DMS 273 (cell line): Measurements from ENCODE around the gene MCIDAS.

ENCODE experiments used
- DNase-seq: peaks from one replicate; lab custom pipeline; 2025; ENCODE audit not compliant: unreplicated experiment; lab: John Stamatoyannopoulos, UW

MCIDAS gene

GRCh38 chr5:55226934-55227663 is at the start of gene MCIDAS:
Gene MCIDAS (minus strand): TSS chr5:55227315. CDS start chr5:55227138, 177 bp downstream.
- DNase-seq = peak; percentile 94

- DNase-seq = no peak
These were observed 49.7 kb upstream of the MCIDAS start for GRCh38 chr5:55276771-55277170.

GRCh38 chr5:55258339-55258738 is 31.2 kb upstream of the MCIDAS start:
- DNase-seq = no peak

DNA sequence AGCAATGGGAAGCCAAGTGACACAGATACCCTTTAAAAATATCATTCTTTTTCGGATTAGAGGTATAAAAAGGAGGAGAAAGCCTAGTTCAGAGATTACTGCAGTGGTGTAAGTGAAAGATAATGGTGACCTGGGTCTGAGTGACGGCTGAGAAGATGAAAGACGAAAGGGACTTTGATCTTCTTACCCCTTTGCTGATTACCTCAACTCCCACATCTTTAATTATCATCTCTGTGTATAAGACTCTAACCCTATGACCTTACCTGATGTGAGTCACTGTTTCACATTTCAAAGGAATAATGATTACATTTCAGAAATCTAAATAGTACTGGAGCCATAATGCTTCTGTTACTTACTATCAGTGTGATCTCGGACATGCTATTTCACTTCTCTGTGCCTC is 27.7 kb upstream of the MCIDAS start:
- no peak for DNase-seq

GRCh38 chr5:55250064-55250463 is 22.9 kb upstream of the MCIDAS start:
- DNase-seq = no peak

DNA sequence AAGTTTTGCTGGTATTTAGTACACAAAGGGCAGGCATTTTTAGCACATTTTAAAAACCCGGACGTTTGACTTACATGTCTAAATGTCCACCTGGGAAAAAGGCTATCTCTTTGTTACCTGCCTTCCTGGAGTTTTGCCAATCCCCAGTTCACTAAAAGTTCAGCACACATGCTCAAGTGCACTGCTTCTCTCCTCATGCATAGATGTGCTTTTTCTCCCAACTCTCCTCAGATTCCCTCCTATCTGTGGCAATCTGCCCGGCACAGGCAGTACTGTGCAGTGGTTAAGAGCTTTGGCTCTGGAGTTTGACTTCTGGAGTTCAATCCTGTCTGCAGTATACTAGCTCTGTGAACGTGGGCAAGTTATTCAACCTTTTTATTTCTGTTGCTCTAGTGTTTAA is 14.6 kb upstream of the MCIDAS start:
- DNase-seq = peak; percentile 50

DNA sequence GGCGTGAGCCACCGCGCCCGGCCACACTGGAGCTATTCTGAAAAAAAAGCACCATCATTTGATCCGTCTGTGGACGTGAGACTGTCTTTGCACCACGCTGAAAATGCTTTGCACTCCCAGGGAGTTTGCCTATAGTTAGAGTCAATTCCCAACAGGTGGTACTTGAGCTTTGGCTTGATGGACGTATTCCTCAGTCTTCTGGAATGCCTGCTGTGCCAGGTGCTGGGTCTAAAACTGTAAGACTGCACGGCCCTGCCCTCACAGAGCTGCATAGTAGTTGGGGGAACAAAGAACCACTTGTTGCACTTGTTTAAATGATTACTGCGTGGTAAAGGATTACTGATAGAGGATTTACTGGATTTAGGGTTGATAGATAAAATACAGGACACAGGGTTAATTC is 9.7 kb upstream of the MCIDAS start:
- DNase-seq = peak; percentile 64

- peak; percentile 87 for DNase-seq
These were observed 7.1 kb upstream of the MCIDAS start for GRCh38 chr5:55234121-55234700.

GRCh38 chr5:55232985-55233928 is 6.1 kb upstream of the MCIDAS start, which contains the start of gene CCNO:
Gene CCNO (minus strand): TSS chr5:55233608. CDS start chr5:55233523, 85 bp downstream.
- peak; percentile 97 for DNase-seq

DNA sequence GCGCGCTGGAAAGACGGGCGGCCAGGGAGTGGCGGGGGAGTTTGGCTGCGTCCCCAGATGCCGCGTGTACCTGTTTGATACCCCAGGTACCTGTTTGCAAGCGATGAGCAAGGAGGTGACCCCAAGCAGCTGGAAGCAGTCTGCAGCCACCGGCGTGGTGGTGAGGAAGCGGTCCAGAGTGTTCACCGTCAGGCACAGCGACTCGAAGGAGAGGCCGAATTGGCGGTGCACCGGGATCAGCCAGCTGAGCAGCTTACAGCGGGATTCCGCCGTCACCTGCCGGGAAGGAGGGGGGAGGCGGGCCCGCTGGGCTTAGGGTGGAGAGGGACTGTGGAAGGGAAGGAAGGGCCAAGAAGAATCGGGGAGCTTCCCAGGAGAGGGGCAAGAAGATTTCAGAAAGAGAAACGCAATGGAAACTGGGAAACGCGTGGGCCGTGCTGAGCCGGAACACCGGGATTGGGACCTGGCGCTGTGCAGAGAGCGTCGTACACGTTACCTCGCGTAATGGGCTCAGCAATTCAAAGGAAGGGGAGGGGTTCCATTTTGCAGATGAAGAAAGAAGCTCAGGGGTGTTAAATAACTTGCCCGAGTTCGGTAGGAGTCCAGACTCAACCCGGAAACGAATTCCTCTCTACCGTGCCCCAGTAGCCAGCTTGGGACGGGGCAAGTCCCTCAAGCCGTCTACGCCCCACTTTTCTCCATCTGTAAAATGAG is 5.3 kb upstream of the MCIDAS start:
- DNase-seq = peak; percentile 79

- DNase-seq = no peak
These were observed 4.8 kb upstream of the MCIDAS start for GRCh38 chr5:55231919-55232270.

DNA sequence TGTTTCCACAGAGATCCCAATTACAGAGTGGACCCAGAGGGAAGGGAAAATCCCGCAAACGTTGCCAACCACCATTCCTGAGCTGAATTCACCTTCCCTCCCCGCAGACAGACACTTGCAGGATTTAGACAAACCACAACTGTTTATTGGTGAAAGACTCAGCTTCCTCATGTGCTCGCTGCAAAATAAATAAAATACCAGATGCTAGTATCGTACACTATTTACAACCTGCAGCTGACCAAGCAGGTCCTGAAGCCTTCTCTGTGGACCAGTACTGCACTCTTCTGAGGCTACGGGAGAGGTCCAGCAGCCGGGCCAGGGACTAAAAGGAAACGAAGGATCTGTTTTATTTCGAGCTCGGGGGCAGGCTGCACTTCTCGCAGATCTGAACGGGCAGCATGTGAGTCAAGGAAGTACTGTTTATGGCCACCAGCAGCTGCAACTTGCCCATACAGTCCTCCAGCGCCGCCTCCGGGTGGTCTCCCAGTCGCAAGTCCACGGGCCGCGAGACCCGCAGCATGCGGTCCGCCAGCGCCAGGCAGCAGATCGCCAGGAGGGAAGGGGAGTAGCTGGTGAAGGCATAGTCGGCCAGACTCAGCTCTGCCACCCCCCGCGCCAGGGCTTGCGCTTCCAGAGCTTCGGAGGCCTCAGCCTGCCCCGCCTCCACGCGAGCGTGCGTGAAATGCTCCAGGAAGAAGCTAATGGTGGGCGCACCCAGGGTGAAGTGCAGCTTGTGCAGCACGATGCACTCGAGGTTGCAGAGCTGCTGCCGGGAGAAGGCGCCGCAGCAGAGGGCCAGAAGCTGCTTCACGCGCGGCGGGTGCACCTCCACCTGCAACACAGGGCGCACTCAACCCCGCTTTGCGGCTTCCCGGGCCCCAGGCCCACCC is 4.2 kb upstream of the MCIDAS start:
- DNase-seq = no peak

DNA sequence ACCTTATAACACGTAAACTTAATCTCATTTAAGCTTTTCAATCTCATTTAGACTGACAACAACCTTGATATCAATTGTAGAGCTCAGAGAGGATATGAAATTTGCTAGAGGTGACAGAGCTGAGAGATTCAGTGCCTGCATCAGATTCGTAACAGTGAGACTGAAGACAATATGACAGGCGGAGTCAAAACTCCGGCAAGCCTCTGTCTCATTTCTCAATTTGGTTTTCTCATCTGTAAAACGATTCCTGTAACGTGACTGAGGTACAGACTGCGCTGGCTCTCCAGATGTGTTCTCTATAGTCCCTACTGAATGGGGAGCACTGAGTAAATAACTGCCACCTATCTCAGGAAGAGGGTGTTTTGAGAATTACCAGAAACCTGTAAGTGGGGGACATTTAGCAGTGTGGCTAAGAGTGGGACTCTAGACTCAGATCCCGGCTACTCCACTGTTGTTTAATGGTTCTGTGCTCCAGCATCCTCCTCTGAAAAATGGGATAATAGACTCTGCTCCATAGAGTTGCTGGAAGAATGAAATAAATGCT is 3.0 kb upstream of the MCIDAS start:
- DNase-seq = no peak

- DNase-seq = no peak
These were observed 732 bp upstream of the MCIDAS start for GRCh38 chr5:55227664-55228430.

- DNase-seq = peak; percentile 94
These were observed 835 bp downstream of the MCIDAS start for GRCh38 chr5:55226027-55226933.

DNA sequence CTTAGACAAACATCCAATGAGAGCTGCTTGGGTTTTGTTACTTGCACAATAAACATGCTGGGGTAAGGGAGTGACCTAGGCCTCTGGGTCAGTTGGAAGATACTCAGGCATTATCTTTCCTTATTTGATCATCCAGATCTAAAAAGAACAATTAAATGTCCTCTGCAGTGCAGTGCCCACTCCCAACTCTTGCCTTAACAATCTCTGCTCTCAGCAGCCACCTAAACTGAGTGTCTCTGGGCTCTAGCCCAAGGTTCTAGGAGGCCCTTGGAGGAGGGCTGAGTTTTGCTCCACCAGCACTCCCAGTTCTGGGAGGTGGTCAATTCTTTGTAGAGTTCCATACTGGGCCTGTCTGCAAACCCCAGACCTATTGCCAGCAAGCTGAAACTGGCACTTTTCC is 1.8 kb downstream of the MCIDAS start:
- DNase-seq = no peak

DNA sequence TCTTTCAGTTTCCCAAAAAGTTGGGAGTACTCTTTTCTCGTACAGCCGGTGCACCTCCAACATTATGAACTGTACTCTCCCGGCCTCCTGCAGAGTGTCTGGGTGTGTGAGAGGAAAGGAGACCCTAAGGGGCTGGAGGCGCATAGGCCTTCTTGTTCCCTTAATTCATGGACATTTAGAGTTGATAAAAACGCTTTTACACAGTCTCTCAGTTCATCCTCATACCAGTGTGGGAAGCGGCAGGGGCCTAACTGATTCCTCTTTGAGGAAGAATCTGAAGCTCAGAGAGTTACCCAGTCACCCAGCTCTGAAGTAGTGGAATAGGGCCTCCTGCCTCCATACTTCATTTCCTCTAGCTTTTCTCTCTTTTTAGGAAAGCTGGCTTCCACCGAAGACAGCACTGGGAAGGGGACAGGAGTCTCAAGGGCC is 3.3 kb downstream of the MCIDAS start:
- DNase-seq = no peak
